Ishikawa (cell line): ENCODE results near the gene NFIB.

Source experiments
- CREB1 ChIP-seq: IDR thresholded peaks from 2 replicates; pipeline ENCODE4 v1.6.1; 2012; ENCODE audit warnings: low read depth
- EP300 ChIP-seq: IDR thresholded peaks from 2 replicates; pipeline ENCODE4 v1.6.1; 2012; ENCODE audit warnings: borderline replicate concordance
- MAX ChIP-seq: IDR thresholded peaks from 2 replicates; pipeline ENCODE4 v1.6.1; 2012
- REST ChIP-seq: IDR thresholded peaks from 2 replicates; pipeline ENCODE4 v1.6.1; 2012; ENCODE audit warnings: low read depth, mild to moderate bottlenecking
- YY1 ChIP-seq: IDR thresholded peaks from 2 replicates; pipeline ENCODE4 v1.6.1; 2012; ENCODE audit warnings: low read depth
- ZBTB7A ChIP-seq: IDR thresholded peaks from 2 replicates; pipeline ENCODE4 v1.6.1; 2012; ENCODE audit warnings: low read depth

GRCh38 chr9:14168381-14168780 lies 145.6 kb downstream of the NFIB start:
- TF ChIP-seq CREB1 (no peak), YY1 (no peak), EP300 (no peak), ZBTB7A (no peak), REST (no peak), MAX (no peak)
